ENCODE data around the gene MYO1D. TPM values are rescaled to one million over a fixed set of nuclear protein-coding genes. Genes with fewer than 3 reads are reported as not detected.

Gene MYO1D
- total and polyA plus RNA-seq, 2 of the 13 experiments (the other 11 are each of a cell fraction or from before 2014, with no cell fraction given): 13.2 to 17.3 TPM

DNA sequence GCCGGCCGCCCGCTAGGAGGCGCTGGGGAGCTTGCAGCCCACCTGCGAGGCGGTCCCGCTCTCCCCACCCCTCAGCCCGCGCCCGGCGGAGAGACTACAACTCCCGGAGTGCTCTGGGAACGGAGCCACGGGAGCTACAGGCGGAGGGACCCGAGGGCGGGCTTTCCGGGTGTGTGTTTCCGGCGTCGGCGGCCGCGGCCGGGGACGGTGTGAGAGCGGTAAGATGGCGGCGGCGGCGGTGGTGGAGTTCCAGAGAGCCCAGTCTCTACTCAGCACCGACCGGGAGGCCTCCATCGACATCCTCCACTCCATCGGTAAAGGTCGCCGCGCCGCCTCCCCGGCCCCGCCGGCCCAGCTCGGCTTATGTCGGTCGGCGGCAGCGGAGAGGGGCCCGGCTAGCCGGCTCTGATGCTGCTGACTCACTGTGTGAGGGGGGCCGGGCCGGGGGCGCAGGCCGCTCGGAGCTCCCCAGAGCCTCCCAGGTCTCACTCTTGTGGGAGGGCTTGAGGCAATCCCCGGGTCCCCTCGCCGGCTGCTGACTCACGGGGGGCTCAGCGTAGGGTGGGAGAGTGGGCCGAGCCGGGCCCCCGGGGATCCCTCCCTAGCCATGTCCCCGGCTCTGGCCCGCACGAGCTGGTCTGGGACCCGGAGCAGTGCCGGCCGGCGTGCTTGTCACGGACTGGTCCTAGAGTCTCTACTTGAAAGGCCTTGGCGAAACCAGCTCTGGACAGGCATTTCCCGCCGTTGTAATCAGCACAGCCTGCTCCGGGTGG, 432.4 kb downstream of the MYO1D start, which contains the start of gene PSMD11 (continued):
- TF ChIP-seq NAIF1 (CRISPR knock-in tag; IDR thresholded peaks at IDR 0.05; ENCODE audit: borderline replicate concordance): no peak
- TF ChIP-seq, protein P1, sequence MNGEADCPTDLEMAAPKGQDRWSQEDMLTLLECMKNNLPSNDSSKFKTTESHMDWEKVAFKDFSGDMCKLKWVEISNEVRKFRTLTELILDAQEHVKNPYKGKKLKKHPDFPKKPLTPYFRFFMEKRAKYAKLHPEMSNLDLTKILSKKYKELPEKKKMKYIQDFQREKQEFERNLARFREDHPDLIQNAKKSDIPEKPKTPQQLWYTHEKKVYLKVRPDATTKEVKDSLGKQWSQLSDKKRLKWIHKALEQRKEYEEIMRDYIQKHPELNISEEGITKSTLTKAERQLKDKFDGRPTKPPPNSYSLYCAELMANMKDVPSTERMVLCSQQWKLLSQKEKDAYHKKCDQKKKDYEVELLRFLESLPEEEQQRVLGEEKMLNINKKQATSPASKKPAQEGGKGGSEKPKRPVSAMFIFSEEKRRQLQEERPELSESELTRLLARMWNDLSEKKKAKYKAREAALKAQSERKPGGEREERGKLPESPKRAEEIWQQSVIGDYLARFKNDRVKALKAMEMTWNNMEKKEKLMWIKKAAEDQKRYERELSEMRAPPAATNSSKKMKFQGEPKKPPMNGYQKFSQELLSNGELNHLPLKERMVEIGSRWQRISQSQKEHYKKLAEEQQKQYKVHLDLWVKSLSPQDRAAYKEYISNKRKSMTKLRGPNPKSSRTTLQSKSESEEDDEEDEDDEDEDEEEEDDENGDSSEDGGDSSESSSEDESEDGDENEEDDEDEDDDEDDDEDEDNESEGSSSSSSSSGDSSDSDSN (CRISPR knock-in tag; IDR thresholded peaks at IDR 0.05): peak; percentile 83
- TF ChIP-seq FOXA1 (IDR thresholded peaks at IDR 0.05): no peak
- TF ChIP-seq FOXA1 (CRISPR knock-in tag; IDR thresholded peaks at IDR 0.05): no peak; the same call in 1 of the 2 replicates
- no peak for TF ChIP-seq ZBTB21 (CRISPR knock-in tag; IDR thresholded peaks at IDR 0.05)
- TF ChIP-seq CREB3 (CRISPR knock-in tag; IDR thresholded peaks at IDR 0.05): no peak
- no peak; the same call in 1 of the 2 replicates for TF ChIP-seq ZNF30 (CRISPR knock-in tag; IDR thresholded peaks at IDR 0.05)
- TF ChIP-seq, protein P2, sequence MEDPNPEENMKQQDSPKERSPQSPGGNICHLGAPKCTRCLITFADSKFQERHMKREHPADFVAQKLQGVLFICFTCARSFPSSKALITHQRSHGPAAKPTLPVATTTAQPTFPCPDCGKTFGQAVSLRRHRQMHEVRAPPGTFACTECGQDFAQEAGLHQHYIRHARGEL (CRISPR knock-in tag; IDR thresholded peaks at IDR 0.05): 0 out of 2 replicates have a peak, but pooled peaks have one; percentile 64
- no peak for TF ChIP-seq ZNF460 (CRISPR knock-in tag; IDR thresholded peaks at IDR 0.05; ENCODE audit: borderline replicate concordance)
- TF ChIP-seq ZBTB26 (CRISPR knock-in tag; IDR thresholded peaks at IDR 0.05; ENCODE audit: borderline replicate concordance): peak; percentile 49; the same call in 1 of the 2 replicates
- TF ChIP-seq, protein P3, sequence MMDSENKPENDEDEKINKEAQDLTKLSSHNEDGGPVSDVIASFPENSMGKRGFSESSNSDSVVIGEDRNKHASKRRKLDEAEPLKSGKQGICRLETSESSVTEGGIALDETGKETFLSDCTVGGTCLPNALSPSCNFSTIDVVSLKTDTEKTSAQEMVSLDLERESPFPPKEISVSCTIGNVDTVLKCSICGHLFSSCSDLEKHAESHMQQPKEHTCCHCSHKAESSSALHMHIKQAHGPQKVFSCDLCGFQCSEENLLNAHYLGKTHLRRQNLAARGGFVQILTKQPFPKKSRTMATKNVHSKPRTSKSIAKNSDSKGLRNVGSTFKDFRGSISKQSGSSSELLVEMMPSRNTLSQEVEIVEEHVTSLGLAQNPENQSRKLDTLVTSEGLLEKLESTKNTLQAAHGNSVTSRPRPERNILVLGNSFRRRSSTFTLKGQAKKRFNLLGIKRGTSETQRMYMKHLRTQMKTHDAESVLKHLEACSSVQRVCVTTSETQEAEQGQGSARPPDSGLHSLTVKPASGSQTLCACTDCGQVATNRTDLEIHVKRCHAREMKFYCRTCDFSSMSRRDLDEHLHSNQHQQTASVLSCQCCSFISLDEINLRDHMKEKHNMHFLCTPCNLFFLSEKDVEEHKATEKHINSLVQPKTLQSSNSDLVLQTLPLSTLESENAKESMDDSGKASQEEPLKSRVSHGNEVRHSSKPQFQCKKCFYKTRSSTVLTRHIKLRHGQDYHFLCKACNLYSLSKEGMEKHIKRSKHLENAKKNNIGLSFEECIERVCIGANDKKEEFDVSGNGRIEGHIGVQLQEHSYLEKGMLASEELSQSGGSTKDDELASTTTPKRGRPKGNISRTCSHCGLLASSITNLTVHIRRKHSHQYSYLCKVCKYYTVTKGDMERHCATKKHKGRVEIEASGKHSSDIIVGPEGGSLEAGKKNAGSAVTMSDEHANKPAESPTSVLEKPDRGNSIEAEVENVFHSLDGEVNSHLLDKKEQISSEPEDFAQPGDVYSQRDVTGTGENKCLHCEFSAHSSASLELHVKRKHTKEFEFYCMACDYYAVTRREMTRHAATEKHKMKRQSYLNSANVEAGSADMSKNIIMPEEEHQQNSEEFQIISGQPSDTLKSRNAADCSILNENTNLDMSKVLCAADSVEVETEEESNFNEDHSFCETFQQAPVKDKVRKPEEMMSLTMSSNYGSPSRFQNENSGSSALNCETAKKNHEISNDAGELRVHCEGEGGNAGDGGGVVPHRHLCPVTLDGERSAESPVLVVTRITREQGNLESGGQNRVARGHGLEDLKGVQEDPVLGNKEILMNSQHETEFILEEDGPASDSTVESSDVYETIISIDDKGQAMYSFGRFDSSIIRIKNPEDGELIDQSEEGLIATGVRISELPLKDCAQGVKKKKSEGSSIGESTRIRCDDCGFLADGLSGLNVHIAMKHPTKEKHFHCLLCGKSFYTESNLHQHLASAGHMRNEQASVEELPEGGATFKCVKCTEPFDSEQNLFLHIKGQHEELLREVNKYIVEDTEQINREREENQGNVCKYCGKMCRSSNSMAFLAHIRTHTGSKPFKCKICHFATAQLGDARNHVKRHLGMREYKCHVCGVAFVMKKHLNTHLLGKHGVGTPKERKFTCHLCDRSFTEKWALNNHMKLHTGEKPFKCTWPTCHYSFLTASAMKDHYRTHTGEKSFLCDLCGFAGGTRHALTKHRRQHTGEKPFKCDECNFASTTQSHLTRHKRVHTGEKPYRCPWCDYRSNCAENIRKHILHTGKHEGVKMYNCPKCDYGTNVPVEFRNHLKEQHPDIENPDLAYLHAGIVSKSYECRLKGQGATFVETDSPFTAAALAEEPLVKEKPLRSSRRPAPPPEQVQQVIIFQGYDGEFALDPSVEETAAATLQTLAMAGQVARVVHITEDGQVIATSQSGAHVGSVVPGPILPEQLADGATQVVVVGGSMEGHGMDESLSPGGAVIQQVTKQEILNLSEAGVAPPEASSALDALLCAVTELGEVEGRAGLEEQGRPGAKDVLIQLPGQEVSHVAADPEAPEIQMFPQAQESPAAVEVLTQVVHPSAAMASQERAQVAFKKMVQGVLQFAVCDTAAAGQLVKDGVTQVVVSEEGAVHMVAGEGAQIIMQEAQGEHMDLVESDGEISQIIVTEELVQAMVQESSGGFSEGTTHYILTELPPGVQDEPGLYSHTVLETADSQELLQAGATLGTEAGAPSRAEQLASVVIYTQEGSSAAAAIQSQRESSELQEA (CRISPR knock-in tag; IDR thresholded peaks at IDR 0.05; ENCODE audit: not compliant biosample characterization): no peak
- no peak for TF ChIP-seq ZNF44 (CRISPR knock-in tag; IDR thresholded peaks at IDR 0.05)

All from HepG2 (cell line).